BJ (cell line): ENCODE data around the gene RBMX. TPM values are rescaled to one million over a fixed set of nuclear protein-coding genes. Genes with fewer than 3 reads are reported as not detected.
A peak's percentile ranks its signal among the peaks of the same experiment; 100 is the strongest.
"Not testable (repeated sequence)": the region's sequence is repeated elsewhere in the genome, so short reads cannot be mapped to it uniquely, and the experiment has no call there.

ENCODE experiments used
- CTCF ChIA-PET: fragments of 350-600 bp; formaldehyde crosslinking; extraction: SDS; loops from one replicate; lab custom pipeline; 2021; ENCODE audit warnings: antibody characterized with exemption, inconsistent platforms; lab: Yijun Ruan, JAX
- POLR2A ChIA-PET: fragments of 300-600 bp; sonication (Branson Sonifier 250); formaldehyde crosslinking; extraction: SDS; loops from one replicate; lab custom pipeline; 2021; ENCODE audit warnings: antibody characterized with exemption; lab: Charles Lee
- DNase-seq: peaks from one replicate; pipeline ENCODE4 v3.0.0-alpha.2; 2011; ENCODE audit warnings: low read depth
- H3K27me3 ChIP-seq: 2 replicates; pipeline ENCODE4 v1.6.0; 2011; ENCODE audit warnings: low read length; ENCODE audit not compliant: control insufficient read depth, insufficient read depth
- H3K36me3 ChIP-seq: 2 replicates; pipeline ENCODE4 v1.5.1; 2011; ENCODE audit warnings: low read length; ENCODE audit not compliant: control insufficient read depth, insufficient read depth
- H3K4me3 ChIP-seq: 2 replicates; pipeline ENCODE4 v1.5.1; 2011; ENCODE audit warnings: low read depth, mild to moderate bottlenecking, control low read depth, low read length
- CTCF ChIP-seq: IDR thresholded peaks from 2 replicates; pipeline ENCODE4 v1.5.1; 2011; ENCODE audit warnings: low read depth, mild to moderate bottlenecking, control low read depth, inconsistent platforms, low read length, moderate library complexity; ENCODE audit not compliant: insufficient read depth
- polyA minus RNA-seq: library from RNA; depleted of rRNA, polyadenylated mRNA; stranded (reverse); fragments of >200 nt; gene quantifications from 2 replicates; pipeline ENCODE4 v1.2.3, GENCODE V29; 2011; rRNA and poly(A)+ RNA removed
- polyA plus RNA-seq: library from polyadenylated mRNA; depleted of rRNA; stranded (reverse); fragments of >200 nt; gene quantifications from 2 replicates; pipeline ENCODE4 v1.2.3, GENCODE V29; 2011; rRNA removed

RBMX gene
- polyA plus RNA-seq (73.5 and 95.5 TPM in 2 replicates), polyA minus RNA-seq (40.5 and 41.8 TPM in 2 replicates)

- CTCF ChIA-PET, result no interaction called here
- no peak for TF ChIP-seq CTCF
- peak within 1 kb of the TSS; percentile 77 for H3K4me3 ChIP-seq
- peaks cover 2% of the 10 kb centered on the region for H3K36me3 ChIP-seq
- peak; percentile 64 for DNase-seq
- no peaks in the 10 kb centered on the region for H3K27me3 ChIP-seq
- POLR2A ChIA-PET, result interaction anchor here (0.5 to 0.8 kb wide), 3 partner anchors 29 to 713 kb away, joined by 3 read pairs; no protein-coding TSS in a partner anchor
These were observed at the start of gene RBMX for GRCh38 chrX:136880452-136881013. RBMX (minus strand) TSS chrX:136880725; CDS start chrX:136879427, 1,298 bp downstream.

- POLR2A ChIA-PET, DNase-seq, H3K27me3 ChIP-seq, H3K4me3 ChIP-seq, H3K36me3 ChIP-seq: not testable (repeated sequence)
- CTCF ChIA-PET, result interaction anchor here (1.3 kb wide), 1 partner anchor 213 kb away, joined by 5 read pairs; no protein-coding TSS in a partner anchor
These were observed 40.9 kb upstream of the RBMX start for GRCh38 chrX:136921438-136921837.

GRCh38 chrX:136920001-136920400 lies 39.5 kb upstream of the RBMX start:
- Histone ChIP-seq H3K27me3 (no peaks in the 10 kb centered on the region), H3K36me3 (no peaks in the 10 kb centered on the region), H3K4me3 (no peak overlapping the region)
- no peak for DNase-seq
- POLR2A ChIA-PET, result no interaction called here
- no peak for TF ChIP-seq CTCF
- CTCF ChIA-PET, result interaction anchor here (1.3 kb wide), 1 partner anchor 212 kb away, joined by 5 read pairs; no protein-coding TSS in a partner anchor

- Histone ChIP-seq H3K36me3 (no peaks in the 10 kb centered on the region), H3K27me3 (no peaks in the 10 kb centered on the region), H3K4me3 (no peak overlapping the region)
- no peak for DNase-seq
- POLR2A ChIA-PET, result no interaction called here
- no peak for TF ChIP-seq CTCF
- CTCF ChIA-PET, result interaction anchor here (1.2 to 1.5 kb wide), 2 partner anchors 8 to 206 kb away, joined by 3 read pairs; no protein-coding TSS in a partner anchor
These were observed 36.3 kb upstream of the RBMX start for GRCh38 chrX:136916827-136917226.

- H3K27me3 ChIP-seq, H3K4me3 ChIP-seq, DNase-seq, POLR2A ChIA-PET, CTCF ChIA-PET, H3K36me3 ChIP-seq: not testable (repeated sequence)
These were observed 31.1 kb upstream of the RBMX start for GRCh38 chrX:136911661-136912060.

GRCh38 chrX:136911253-136911652 lies 30.7 kb upstream of the RBMX start:
- Histone ChIP-seq H3K36me3 (no peaks in the 10 kb centered on the region), H3K27me3 (no peaks in the 10 kb centered on the region), H3K4me3 (no peak overlapping the region)
- ChIA-PET CTCF (no interaction called here), POLR2A (no interaction called here)
- TF ChIP-seq CTCF, result no peak
- no peak for DNase-seq
